H1 (cell line): Measurements from ENCODE around the gene BAHD1. TPM values are rescaled to one million over a fixed set of nuclear protein-coding genes. Genes with fewer than 3 reads are reported as not detected.

Experiments used
- BACH1 ChIP-seq: IDR thresholded peaks from 2 replicates; pipeline ENCODE4 v1.6.1; 2012; ENCODE audit warnings: low read length, improper control_type of control experiment
- JUN ChIP-seq: IDR thresholded peaks from 2 replicates; pipeline ENCODE4 v1.6.1; 2011; ENCODE audit warnings: low read depth, mild to moderate bottlenecking, improper control_type of control experiment, low read length
- JUND ChIP-seq: IDR thresholded peaks from 2 replicates; pipeline ENCODE4 v1.6.1; 2011; ENCODE audit warnings: mild to moderate bottlenecking, improper control_type of control experiment, low read length
- MAX ChIP-seq: IDR thresholded peaks from 2 replicates; pipeline ENCODE4 v1.6.1; 2012; ENCODE audit warnings: inconsistent platforms
- PHF8 ChIP-seq: fragments of 200-600 bp; sonication (generic); conservative IDR thresholded peaks from 2 replicates; pipeline ENCODE4 v1.7.1; 2012; ENCODE audit warnings: low read depth, mild to moderate bottlenecking, inconsistent platforms, low read length, moderate library complexity
- POLR2A ChIP-seq, 2 experiments: IDR thresholded peaks; 1 replicate in 1 of 2; 2 replicates in 1 of 2; pipeline ENCODE4 v1.6.1; 2011; ENCODE audit warnings: low read depth in 2 of 2, low read length in 2 of 2, mild to moderate bottlenecking in 2 of 2; ENCODE audit errors: control extremely low read depth in 1 of 2
- SUZ12 ChIP-seq: fragments of 200-600 bp; sonication (generic); IDR thresholded peaks from 2 replicates; pipeline ENCODE4 v1.6.1; 2012; ENCODE audit warnings: mild to moderate bottlenecking, inconsistent platforms, low read length, moderate library complexity, mixed read lengths
- TCF12 ChIP-seq: IDR thresholded peaks from 2 replicates; pipeline ENCODE4 v1.6.1; 2011; ENCODE audit warnings: low read depth, mild to moderate bottlenecking, low read length
- polyA plus RNA-seq, 7 experiments: library from polyadenylated mRNA; depleted of rRNA in 3 of 7; stranded (reverse) in 5 of 7; unstranded in 2 of 7; fragments of >200 nt in 5 of 7; fragments of 200-250 nt in 2 of 7; gene quantifications; 1 replicate in 5 of 7; 2 replicates in 1 of 7; 4 replicates in 1 of 7; pipeline versions ENCODE4 v1.2.1 to v1.2.3, GENCODE V29; 2011 to 2013; ENCODE audit warnings: missing spikeins in 2 of 7, mixed read lengths in 2 of 7
- total RNA-seq: library from RNA; stranded (reverse); fragmentation: NEBNext Ultra II Directional; extraction: Animal tissue kit (Norgen Biotek cat#: 25700); gene quantifications from 2 replicates; pipeline ENCODE4 v1.2.1, GENCODE V29; 2021

BAHD1 gene
- total and polyA plus RNA-seq, 2 of the 8 experiments (the other 6 are each of a cell fraction or from before 2014, with no cell fraction given): 15.0 to 38.9 TPM

GRCh38 chr15:40470423-40471104 lies 29.8 kb downstream of the BAHD1 start, which contains the start of gene CHST14 (continued):
- TF ChIP-seq PHF8 (0 out of 2 replicates have a peak, but pooled peaks have one; percentile 38), SUZ12 (no peak), JUND (no peak), JUN (no peak), BACH1 (no peak), TCF12 (no peak), MAX (0 out of 2 replicates have a peak, but pooled peaks have one; percentile 44), POLR2A (IDR thresholded peaks at IDR 0.05; ENCODE audit: control extremely low read depth in 1 of 2, low read depth in 2 of 2, low read length in 2 of 2) (0 out of 3 replicates have a peak, but pooled peaks of 1 of the 2 experiments have one; percentile 8)
